Activated T-cell treated with anti-CD3 and anti-CD28 coated beads, Interleukin-2, amount 50 U/mL, for 48 hours (primary cell): ENCODE measurements around the gene PALD1.
A peak's percentile ranks its signal among the peaks of the same experiment; 100 is the strongest.

ENCODE experiments used
- DNase-seq, 2 experiments: peaks; one replicate each; pipeline ENCODE4 v3.0.0-alpha.2; 2020

PALD1 gene

DNA sequence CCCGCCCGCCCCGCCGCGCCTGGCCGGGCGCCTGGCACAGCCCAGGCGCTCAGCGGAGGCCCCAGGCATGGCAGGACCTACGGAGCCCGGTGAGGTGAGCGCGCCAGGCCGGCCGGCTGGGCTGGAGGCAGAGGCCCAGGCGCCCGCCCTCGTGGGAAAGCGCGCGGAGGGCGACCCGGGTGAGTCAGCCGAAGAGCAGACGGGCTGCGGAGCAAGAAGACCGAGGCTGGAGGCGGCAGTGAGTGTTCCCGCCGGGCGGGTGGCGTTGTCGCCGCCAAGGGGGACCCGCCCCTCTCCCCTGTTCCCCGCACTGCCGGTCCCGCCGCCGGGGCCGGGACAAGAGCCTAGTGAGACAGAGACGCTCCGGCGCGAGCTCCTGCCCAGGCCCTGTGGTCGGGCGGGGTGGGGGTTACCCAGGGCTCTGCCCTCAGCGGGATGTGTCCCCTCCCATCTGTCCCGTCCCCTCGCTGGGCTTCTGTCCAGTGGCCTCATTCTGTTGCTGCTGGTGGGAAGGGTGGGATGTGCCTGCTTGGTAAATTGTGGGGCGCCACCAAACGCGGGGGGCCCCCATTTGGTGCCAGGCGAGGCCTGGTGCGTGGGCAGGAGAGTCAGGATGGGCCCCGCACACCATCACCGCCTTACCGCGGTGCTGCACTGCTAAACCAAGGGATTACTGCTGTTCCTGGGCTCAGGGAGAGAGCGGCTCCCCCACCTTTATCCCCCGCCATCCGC is 20.1 kb upstream of the PALD1 start:
- DNase-seq = peak; percentile 70 to 78

DNA sequence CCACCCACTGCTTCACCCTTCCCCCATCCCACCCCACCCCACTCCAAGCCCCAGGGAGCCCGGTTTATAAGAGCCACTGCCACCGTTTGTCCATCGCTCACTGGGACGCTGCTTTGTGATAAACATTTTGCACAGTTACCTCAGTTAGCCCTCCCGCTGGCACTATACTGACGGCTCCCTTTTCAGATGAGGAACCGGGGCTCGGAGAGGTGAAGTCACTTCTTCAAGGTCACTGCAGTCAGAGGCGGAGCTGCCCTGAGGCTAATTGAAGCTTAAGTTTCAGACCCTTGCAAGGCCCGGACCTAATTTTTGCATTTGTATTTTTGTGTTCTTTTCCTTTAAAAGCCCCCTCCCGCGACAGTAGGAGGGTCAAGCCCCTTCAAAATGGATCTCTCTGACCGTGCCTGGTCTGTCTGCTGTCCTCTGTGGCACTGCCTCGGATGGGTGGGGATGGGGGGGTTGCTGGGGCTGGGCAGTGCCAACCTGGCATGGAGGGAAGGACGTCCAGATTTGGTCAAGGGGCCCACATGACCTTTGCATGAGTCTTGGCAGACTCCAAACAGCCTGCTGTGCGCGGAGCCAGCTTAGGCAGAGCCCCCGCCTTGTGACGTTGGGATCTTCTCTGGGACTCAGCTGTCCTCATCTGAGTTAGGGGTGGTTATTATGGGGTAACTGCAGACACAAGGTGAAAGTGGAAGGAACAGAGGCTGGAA is 19.4 kb upstream of the PALD1 start:
- DNase-seq = no peak

DNA sequence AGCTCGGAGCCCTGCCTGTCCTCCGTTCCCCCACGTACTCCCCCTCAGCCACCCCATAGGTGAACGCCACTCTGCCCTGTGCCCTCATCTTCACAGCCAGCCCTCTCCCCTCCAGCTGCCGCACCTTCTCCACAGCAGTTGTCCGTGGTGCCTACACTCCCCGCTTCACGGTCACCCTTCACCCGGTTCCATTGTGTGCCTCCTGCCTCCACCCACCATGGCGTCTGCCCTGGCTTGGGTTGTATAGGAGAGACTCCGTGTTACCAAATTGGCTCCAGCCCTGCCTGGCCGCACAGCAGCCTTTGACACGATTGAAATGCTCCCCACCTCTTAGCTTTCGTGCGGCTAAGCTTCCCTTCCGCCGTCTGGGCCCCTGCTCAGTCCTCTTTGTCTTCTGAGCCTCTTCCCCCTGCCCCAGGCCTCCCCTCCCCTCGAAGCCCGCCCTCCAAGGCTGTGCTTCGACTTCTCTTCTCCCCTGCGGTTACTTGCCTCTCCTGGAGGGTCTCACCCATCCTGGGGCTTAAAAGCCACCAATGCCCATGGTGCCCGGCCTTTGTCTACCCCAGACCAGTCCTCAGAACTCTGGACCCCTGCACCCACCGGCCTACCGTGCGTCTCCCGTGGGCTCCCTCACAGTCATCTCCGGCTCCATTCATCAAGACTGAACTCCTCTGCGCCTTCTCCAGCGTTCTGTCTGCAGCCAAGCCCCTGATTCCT is 18.6 kb upstream of the PALD1 start:
- no peak for DNase-seq

DNA sequence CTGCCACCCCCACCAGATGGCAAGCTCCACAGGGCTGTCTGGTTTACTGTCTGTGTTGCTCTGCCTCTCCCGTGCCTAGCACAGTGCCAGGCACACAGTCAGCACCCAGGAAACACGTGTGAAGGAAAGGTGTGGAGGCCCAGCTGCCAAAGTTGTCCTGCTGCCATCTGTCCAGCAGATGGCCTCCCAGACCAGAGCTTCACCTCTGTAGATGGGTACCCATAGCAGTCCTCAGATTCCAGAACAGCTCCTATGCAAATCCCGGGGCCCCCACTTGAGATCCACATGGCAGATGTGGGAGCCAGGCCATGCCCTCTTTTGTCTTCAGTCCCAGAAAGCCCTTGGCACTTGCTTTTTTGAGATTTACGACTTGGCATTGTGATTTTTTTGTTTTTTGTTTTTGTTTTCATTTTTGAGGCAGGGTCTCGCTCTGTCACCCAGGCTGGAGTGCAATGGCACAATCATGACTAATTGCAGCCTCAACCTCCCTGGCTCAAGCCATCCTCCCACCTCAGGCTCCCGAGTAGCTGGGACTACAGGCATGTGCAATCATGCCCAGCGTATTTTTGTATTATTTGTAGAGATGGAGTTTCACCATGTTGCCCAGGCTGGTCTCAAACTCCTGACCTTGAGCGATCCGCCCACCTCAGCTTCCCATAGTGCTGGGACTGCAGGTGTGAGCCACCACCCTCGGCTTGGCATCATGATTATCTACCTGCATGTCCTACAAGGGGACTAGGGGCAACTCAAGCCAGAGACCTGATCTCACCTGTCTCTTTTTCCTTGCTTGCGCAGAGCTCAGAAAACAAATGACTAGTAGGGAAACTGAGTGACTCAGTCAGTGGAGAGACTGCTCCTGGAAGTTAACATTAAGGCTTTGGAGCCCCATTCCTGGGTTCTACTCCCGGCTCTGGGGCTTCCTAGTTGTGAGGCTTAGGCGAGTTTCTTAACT is 16.9 kb upstream of the PALD1 start:
- peak; percentile 64 to 65 for DNase-seq

DNA sequence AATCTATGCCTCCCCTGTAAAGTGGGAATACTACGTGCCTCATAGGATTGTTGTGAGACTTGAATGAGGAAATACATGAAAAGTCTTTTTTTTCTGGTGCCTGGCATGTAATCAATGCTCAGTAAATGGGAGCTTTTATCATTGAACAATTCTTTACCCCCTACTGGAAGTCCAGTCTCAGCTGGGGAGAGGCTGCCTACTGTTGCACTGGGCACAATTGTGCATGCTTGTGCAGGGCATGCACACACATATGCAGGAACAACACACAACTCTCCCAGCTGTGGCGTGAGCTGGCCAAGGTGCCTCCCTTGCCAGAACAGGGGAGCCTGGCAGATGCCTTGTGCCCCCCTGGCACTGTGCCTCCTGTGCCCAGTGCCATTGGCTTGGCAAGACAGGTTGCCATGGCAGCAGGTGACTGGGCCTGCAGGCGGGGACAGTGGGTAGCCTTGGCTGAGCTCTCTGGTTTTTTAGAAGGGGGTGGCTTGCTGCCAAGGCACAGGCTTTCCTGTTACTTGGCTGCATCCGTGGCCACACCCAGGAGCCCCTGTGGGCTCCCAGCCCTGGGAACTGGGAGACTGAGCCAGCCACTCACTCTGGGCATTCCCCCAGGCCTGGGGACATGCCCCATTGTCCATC is 16.1 kb upstream of the PALD1 start:
- no peak for DNase-seq

DNA sequence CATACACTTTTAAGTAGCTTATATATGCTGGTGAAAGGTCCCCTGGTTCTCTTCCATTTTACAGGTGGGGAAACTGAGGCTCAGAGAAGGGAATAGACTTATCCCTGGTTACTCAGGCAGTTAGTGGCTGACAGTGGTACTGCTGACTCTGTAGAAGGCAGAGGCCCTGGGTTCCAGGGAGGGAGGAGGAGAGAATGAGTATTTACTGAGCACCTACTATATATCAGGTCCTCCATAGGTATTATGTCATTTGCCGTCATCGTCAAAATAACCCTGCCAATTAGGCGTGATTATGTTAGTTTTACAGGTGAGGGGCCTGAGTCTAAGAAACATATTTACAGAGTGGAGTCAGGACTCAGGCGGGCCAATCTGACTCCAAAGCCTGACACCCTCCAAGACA is 13.3 kb upstream of the PALD1 start:
- no peak for DNase-seq

DNA sequence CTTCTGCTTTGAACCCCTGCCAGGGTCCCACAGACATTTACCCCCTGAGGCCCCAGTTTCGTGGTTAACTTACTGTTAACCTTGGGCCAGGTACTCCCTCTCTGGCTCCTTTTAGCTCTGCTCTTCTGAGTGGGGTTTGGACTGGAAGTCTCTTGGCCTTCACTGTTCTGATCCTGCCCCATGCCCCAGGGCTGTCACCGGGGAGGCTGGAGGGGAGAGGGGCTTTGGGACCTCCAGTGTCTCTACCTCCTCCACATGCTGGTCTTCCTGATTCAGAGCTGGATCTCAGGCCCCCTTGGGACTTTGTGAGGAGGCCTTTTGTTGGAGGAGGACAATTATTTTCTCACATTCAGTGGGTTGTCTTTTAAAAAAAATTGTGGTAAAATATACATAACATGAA is 12.7 kb upstream of the PALD1 start:
- no peak for DNase-seq

DNA sequence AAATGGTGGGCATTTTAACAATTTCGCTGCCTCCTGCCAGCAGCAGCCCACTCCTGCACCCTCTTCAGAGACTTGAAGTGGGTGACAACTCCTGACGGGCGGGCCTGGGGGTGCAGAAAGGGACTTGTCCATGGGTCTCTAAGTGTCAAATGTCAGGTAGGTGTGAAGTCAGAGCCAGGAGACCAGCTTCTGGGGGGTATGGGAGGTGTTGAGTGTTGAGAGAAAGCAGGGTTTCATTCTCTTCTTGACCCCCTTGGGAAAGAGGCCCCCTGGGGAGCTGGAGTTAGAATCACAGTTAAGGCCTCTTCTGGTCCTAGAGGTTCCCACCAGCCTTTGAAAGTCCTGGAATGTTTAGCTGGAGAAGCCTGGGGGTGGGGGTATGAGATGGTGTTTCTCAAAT is 11.6 kb upstream of the PALD1 start:
- DNase-seq = no peak

DNA sequence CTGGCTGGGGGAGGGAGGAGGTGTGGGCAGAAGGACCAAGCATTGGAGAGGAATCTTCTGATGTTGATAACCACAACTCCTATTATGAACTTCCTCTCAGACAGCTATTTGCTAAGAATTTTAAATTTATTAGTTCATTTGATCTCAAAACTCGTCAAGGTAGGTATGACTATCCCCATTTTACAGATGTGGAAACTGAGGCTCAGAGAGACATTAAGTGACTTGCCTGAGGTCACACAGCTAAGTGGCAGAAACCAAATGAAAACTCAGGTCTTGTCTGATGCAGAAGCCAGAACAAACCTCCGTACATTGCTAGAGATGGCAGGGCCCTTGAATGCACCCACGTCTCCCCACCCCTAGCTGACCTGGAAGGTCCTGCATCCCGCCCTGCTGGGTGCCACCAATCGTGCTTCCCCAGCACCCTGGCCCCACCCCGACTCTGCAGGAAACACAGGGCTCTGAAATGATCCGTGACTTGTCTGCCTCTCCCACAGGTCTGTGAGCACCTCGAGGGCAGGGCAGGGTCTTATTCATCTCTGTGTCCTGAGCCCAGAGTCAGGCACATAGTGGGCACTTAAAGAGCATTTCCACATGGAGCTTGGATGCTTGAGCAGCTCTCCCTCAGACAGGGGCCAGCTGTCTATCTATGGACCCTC is 5.6 kb upstream of the PALD1 start:
- no peak for DNase-seq

DNA sequence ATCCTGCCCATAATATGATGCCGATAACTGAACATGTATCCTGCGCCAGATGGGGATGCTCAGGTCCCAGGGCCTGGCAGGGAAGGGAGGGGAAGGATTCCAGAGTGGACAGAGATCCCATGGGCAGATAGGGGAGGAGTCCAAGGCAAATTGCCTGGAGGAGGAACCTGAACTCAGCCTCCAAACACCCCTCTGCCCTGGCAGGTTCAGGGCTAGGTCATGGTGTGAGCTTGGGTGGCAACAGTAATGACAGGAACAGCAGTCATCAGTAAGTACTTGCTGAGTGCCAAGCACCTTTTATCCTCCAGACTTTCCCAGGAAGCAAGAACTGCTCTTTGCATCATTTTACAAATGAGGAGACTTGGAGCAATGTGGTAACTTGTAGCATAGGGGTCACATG is 3.8 kb upstream of the PALD1 start:
- no peak for DNase-seq

DNA sequence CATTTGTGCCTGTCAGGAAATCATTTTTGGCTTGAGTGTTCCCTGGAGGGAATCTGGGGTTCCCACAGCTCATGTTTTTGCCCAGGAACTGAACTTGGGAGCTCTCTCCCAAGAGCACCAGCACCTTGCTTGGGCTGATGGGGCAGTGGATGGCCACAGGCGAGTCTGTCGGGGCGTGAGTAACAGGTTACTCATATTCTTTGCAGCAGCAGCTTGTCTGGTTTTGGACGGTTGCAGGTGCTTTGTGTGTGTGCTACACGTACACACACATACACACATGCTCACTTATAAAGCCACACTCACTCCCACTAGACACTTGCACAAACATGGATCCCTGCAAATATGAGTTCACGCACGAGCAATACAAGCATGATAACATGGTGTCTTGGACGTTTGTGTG is 2.9 kb upstream of the PALD1 start:
- peak in 1 of 2 experiments; percentile 41 for DNase-seq

DNA sequence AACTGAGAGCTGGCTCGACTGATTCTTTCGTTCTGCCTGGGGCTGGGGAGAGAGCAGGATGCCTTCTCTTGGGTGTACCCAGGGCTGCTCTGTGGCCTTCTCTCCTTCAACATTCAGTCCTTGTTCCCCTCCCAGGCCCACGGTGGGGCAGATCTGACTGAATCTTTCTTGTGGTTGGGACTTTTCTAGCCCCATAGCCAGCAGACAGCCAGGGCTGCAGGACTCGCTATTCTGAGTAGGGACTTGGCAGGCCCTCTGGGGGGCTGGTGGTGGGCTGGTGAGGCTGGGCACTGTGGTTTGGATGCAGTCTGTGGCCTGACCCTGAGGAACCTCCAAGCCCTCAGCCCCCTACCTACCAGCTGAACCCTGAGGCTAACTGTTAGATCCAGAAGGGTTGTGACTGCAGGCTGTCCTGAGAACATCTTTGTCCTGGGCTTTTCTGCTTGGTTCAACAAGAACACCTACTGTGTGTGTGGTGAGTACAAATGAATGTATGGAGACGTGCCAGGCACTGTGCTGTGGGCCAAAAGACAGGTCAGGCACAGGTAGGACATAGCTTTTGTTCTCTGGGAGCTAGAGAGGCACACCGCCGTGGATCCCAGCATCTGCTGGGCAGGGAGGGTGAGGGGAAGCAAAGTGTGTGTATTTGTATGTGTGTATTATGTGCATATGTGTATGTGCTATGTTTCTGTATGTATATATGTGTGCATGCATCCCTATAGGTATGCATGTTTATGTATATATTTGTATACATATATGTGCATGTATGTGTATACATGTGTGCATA is 2.1 kb upstream of the PALD1 start:
- peak; percentile 43 to 44 for DNase-seq

DNA sequence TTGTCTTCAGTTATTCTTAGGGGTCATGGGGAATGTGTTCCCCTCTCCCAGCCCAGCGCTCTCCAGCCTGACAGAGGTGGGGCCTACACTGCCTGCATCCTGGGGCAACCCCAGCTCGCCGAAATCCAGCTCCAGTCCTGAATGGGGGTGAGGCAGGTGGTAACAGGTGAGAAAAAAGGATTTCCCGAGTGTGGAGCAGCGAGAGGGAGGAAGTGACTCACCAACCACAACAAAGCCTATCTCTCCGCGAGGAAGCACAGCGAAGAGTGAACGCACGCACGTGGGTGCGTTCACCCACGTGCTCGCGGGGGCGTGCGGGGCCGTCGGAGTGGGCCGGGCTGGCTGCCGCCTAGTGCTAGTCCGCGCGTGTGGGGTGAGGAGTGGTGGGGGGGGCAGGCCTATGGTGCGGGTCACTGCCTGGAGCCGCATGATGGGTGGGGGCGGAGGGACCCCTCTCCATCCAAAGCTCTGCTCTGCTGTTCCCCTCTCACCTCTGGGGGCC is 855 bp upstream of the PALD1 start:
- peak; percentile 73 to 79 for DNase-seq

DNA sequence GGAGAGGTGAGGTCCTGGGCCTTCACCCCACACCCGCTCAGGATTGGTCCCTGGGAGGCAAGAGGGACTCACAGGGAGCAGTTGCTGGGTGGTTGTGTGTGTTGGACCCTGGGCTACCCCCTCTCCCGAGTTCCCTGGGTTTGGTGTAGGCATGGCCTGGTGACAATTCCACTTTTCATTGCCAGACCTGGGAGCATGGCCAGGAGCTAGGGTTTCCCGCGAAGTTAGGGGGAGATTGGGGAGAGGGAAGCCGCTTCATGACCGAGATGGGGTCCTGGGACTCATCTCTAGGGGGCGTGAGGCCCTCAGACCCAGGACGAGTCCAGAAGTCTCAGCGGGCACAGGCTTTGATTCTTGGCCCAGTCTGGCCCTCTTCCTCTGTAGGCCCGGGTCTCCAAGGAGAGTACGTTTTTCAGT is 606 bp downstream of the PALD1 start:
- DNase-seq = no peak

DNA sequence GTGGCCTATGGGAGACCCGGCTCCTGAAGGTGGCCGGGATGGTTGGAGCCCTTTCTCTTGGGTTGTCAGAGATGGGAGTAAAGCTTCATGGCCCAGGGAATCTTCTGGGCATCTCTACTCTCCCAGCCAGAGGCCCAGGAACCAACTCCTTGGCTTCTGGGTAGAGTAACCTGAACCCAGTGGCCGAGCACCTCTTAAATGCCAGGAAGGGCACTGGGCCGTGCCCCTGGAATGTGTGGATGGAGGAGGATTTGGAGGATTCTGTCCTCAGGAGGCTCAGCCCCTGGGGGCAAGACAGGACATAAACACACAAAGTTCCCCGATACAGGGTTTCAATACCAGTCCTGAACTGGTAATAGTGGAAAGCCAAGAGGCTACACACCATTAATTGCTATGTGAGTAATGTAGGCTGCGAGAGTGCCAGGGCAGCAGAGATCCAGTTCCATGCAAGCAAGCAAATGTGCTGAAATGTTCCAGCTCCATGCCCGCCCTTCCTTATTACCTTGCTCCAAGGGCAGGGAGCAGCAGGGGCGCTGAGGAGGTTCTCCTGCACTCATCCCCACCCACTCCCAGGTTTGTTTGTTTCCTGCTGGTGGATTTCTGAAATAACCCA is 1.2 kb downstream of the PALD1 start:
- DNase-seq = peak in 1 of 2 experiments; percentile 27

DNA sequence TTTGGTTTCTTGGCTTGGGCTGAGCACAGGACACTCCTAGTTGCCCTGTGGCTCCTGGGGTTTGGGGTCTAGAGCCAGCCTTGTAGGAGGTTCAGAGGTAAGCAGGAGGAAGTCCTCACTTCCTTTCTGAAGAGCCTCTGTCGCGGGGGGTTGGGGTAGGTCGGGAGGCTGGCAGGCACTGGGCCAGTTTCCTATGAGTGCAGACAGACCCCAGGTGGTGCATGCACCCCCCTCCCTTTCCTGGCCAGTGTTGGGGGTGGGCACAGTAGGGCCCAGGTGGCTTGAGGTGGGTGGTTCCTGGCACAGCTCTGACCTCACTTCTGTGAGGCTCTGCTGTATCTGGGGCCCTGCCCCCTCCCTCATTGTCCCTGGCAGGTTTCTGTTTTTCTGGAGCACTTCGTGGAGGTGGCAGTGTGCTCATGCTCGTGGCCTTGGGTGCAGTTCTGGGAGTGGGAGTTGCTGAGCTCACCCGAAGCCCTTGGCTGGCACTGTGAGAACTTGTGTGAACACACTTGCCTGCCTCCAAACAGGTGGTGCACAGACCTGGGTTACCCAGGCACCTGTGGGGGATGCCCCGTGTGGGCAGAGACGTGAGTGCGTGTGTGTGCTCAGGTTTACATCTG is 1.8 kb downstream of the PALD1 start:
- peak in 1 of 2 experiments; percentile 47 for DNase-seq

DNA sequence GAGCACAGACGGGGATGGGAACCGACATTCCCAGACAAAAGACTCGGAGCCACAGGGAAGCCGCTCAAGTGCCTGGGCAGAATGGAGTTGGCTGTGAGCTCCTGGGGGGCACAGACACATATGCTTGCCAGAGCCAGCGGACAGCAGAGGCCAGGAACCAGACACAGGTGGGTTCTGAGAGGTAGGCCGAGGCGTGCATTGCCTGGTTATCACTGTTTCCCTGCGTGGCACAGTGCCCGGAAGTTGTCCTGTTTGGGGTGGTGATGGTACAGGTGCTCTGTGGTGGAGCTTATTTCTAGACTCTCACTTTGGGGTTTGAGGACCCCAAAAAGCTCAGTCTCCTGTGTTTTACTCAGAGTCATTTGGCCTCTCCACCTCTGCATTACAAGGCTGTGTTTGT is 2.5 kb downstream of the PALD1 start:
- DNase-seq = no peak

DNA sequence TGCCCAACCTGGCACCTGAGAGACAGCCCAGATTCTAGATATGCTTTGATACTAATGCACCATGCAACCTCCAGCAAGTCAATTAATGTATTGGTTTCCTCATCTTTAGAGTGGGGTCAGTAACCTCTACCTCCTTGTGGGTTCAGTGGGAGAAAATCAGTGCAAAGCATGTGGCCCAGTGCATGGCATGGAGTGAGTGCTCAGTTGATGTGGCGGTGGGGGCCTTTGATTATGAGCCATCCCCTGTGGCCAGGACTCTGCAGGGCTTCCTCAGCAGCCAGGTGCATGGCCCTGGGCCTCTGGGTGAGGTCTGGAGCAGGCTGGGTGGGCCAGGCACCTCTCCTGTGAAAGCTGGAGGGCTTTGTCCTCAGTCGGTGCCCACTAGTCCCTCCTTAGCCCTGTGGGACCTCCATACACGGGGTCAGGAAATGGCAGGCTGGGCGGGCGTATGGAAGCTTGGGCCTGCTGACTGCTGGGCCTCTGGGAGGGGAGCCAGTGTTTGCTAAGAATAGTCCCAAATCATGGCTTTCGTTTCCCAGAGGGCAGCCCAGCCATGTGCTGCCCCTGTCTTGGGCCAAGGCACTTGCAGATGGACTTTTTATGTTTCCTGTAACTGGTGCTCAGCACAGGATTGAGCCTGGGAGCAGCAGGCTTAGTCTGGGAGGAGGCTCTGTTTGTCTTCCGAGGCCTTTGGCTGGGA is 3.4 kb downstream of the PALD1 start:
- no peak for DNase-seq
